ENCODE results near the gene COLEC11.
"Not testable (repeated sequence)": the region's sequence is repeated elsewhere in the genome, so short reads cannot be mapped to it uniquely, and the experiment has no call there.

Gene COLEC11

GRCh38 chr2:3594493-3595281, at the start of gene COLEC11:
Gene COLEC11, plus strand, starts transcription at chr2:3595112. Its CDS starts 9,229 bp downstream, at chr2:3604341.
- no peak for DNase-seq (ENCODE audit: low spot score)

GRCh38 chr2:3545788-3546478, 49.0 kb upstream of the COLEC11 start:
- DNase-seq (ENCODE audit: low spot score): no peak

- DNase-seq (ENCODE audit: low spot score): no peak
These were observed 47.0 kb upstream of the COLEC11 start for GRCh38 chr2:3547915-3548314.

GRCh38 chr2:3553946-3554345, 41.0 kb upstream of the COLEC11 start:
- no peak for DNase-seq (ENCODE audit: low spot score)

GRCh38 chr2:3557639-3558204, 37.2 kb upstream of the COLEC11 start:
- no peak for DNase-seq (ENCODE audit: low spot score)

GRCh38 chr2:3558205-3559014, 36.5 kb upstream of the COLEC11 start, which contains the start of gene RNASEH1:
Gene RNASEH1, minus strand, starts transcription at chr2:3558333. Its CDS starts 73 bp downstream, at chr2:3558260.
- peak; percentile 95 for DNase-seq (ENCODE audit: low spot score)

GRCh38 chr2:3563521-3563976, 31.4 kb upstream of the COLEC11 start:
- no peak for DNase-seq (ENCODE audit: low spot score)

GRCh38 chr2:3565117-3565516, 29.8 kb upstream of the COLEC11 start:
- no peak for DNase-seq (ENCODE audit: low spot score)

GRCh38 chr2:3566806-3567205, 28.1 kb upstream of the COLEC11 start:
- no peak for DNase-seq (ENCODE audit: low spot score)

GRCh38 chr2:3569656-3570055, 25.3 kb upstream of the COLEC11 start:
- not testable (repeated sequence) for DNase-seq (ENCODE audit: low spot score)

GRCh38 chr2:3571284-3571683, 23.6 kb upstream of the COLEC11 start:
- DNase-seq (ENCODE audit: low spot score): no peak

- no peak for DNase-seq (ENCODE audit: low spot score)
These were observed 22.3 kb upstream of the COLEC11 start for GRCh38 chr2:3572620-3573019.

- no peak for DNase-seq (ENCODE audit: low spot score)
These were observed 20.8 kb upstream of the COLEC11 start for GRCh38 chr2:3574155-3574554.

GRCh38 chr2:3575534-3576262, 19.2 kb upstream of the COLEC11 start:
- DNase-seq (ENCODE audit: low spot score): no peak

- not testable (repeated sequence) for DNase-seq (ENCODE audit: low spot score)
These were observed 18.7 kb upstream of the COLEC11 start for GRCh38 chr2:3576263-3576630.

GRCh38 chr2:3578987-3579386, 15.9 kb upstream of the COLEC11 start:
- DNase-seq (ENCODE audit: low spot score): no peak

- no peak for DNase-seq (ENCODE audit: low spot score)
These were observed 14.5 kb upstream of the COLEC11 start for GRCh38 chr2:3580449-3580848.

GRCh38 chr2:3581367-3582262, 13.3 kb upstream of the COLEC11 start:
- no peak for DNase-seq (ENCODE audit: low spot score)

- DNase-seq (ENCODE audit: low spot score): no peak
These were observed 10.8 kb upstream of the COLEC11 start for GRCh38 chr2:3584076-3584475.

- DNase-seq (ENCODE audit: low spot score): no peak
These were observed 10.2 kb upstream of the COLEC11 start for GRCh38 chr2:3584608-3585260.

All from pons (tissue), 1 donor.